ENCODE measurements around the gene TFG.

TFG gene

DNA sequence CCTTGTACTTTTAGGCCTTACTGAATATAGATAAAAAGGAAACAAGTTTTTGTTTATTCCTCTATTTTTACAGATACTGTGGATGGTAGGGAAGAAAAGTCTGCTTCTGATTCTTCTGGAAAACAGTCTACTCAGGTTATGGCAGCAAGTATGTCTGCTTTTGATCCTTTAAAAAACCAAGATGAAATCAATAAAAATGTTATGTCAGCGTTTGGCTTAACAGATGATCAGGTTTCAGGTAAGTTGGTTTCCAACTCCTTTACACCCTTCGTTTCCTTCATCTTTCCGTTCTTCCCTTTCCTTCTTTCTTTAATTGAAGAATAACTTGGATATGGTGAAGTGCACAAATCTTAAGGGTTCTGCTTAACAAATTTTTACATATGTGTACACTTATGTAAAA, 23.1 kb downstream of the TFG start:
- no peak for DNase-seq (ENCODE audit: low read depth)
- TF ChIP-seq, protein P1, sequence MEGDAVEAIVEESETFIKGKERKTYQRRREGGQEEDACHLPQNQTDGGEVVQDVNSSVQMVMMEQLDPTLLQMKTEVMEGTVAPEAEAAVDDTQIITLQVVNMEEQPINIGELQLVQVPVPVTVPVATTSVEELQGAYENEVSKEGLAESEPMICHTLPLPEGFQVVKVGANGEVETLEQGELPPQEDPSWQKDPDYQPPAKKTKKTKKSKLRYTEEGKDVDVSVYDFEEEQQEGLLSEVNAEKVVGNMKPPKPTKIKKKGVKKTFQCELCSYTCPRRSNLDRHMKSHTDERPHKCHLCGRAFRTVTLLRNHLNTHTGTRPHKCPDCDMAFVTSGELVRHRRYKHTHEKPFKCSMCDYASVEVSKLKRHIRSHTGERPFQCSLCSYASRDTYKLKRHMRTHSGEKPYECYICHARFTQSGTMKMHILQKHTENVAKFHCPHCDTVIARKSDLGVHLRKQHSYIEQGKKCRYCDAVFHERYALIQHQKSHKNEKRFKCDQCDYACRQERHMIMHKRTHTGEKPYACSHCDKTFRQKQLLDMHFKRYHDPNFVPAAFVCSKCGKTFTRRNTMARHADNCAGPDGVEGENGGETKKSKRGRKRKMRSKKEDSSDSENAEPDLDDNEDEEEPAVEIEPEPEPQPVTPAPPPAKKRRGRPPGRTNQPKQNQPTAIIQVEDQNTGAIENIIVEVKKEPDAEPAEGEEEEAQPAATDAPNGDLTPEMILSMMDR (IDR thresholded peaks at IDR 0.05; ENCODE audit: insufficient read depth, low read depth, low read length, missing control alignments): no peak
- no peak overlapping the region for H3K4me3 ChIP-seq (ENCODE audit: low read length)

DNA sequence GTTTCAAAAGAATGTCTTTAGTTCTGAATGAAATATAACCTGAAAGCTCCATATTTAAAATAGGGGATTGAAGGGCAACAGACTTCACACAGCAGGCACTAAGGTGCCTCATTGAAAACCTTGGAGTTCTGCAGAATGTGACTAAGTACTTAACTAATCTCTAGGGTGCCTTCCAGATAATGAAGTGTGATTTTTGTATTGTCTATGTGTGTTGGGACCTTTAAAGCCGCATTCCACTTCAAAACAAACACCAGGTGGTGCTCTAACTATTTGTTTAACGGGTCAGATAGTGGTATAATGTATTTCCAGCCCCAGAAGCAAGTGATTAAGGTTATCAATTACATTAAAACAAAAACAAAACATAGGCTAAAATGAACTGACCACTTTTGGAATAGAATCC, 28.0 kb downstream of the TFG start:
- TF ChIP-seq, protein P1 (IDR thresholded peaks at IDR 0.05; ENCODE audit: insufficient read depth, low read depth, low read length, missing control alignments): peak; percentile 50
- no peak overlapping the region for H3K4me3 ChIP-seq (ENCODE audit: low read length)
- peak; percentile 37 for DNase-seq (ENCODE audit: low read depth)

DNA sequence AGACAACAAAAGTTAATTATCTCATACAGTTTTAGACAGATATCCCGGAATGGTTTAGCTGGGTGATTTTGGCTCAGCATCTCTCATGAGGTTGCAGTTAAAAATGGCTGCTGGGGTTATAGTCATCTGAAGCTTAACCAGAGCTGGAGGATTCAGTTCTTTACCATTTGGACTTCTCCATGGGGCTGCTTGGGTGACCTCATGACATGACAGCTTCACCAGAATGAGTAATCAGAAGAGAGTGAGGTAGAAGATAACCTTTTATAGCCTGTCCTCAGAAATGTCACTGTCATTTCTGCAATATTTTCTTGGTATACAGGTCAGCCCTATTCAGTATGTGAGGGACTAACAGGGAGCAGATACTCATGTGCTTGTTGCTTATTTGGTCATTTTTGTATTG, 30.9 kb downstream of the TFG start:
- H3K4me3 ChIP-seq (ENCODE audit: low read length): no peak overlapping the region
- DNase-seq (ENCODE audit: low read depth): no peak
- TF ChIP-seq, protein P1 (IDR thresholded peaks at IDR 0.05; ENCODE audit: insufficient read depth, low read depth, low read length, missing control alignments): no peak

DNA sequence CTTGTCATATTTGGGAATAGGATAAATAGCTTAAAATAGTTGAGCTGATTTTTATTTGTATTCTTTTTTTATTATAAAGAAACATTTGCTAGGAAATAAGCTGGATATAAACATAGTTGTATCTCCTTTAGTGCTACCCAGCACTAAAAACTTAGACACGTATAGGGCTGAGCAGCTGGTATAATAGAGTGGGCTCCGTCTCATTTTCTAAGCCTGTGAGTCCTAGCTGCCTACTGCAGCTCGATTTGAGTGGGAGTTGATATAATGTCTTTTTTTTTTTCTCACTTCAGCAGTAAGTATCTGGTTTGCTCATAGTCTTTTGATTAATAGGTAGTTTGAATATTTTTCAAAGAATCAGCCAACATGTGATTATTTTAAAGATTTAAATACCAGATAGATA, 34.2 kb downstream of the TFG start:
- no peak for DNase-seq (ENCODE audit: low read depth)
- H3K4me3 ChIP-seq (ENCODE audit: low read length): no peak overlapping the region
- TF ChIP-seq, protein P1 (IDR thresholded peaks at IDR 0.05; ENCODE audit: insufficient read depth, low read depth, low read length, missing control alignments): no peak

DNA sequence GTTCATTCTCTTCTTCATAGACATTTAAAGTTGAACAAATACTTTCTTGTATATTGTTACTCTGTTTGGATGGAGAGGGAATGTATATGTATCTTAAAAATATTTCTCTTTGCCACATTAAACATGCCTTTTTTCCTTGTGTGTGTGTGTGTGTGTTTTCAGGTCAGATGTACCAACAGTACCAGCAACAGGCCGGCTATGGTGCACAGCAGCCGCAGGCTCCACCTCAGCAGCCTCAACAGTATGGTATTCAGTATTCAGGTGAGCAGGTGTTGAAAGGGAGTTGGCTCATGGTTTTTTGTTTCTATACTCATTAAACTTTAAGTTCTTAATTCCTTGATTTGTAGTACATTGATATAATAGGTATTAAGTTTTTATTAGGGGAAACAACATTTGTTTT, 35.4 kb downstream of the TFG start:
- TF ChIP-seq, protein P1 (IDR thresholded peaks at IDR 0.05; ENCODE audit: insufficient read depth, low read depth, low read length, missing control alignments): no peak
- H3K4me3 ChIP-seq (ENCODE audit: low read length): no peak overlapping the region
- DNase-seq (ENCODE audit: low read depth): no peak

DNA sequence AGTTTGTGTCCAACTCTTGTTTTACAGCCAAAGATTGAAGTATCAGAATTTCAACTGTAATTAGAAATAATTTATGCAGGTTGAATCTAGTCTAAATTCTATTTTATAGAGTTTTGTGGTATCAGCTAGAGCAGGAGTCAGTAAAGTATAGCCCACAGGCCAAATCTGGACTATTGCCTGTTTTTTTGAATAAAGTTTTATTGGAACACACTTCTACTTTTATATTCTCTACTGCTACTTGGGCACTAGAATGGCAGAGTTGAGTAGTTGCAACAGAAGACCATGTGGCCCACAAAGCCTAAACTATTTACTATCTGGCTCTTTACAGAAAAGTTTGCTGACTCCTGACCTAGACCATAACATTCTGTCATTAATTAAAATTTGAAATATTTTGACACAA, 36.3 kb downstream of the TFG start:
- DNase-seq (ENCODE audit: low read depth): no peak
- H3K4me3 ChIP-seq (ENCODE audit: low read length): no peak overlapping the region
- TF ChIP-seq, protein P1 (IDR thresholded peaks at IDR 0.05; ENCODE audit: insufficient read depth, low read depth, low read length, missing control alignments): no peak

DNA sequence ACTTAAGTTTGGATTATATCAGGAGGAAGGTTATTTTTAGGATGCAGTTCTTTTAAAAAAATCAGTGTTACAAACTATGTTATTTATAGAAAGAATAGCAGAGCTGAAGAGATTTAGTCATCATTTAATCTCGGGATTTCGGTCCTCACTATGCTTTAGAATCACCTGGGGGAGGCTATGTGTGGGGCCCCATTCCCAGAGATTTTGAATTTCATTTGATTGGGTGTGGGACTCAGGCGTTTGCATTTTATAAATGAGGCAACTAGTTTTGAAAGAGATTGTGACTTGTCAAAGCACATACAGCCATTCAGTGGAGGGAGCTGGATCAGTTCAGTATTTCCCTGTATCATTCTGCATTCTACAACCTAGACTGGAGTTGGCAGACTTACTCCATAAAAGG, 36.8 kb downstream of the TFG start:
- H3K4me3 ChIP-seq (ENCODE audit: low read length): no peak overlapping the region
- TF ChIP-seq, protein P1 (IDR thresholded peaks at IDR 0.05; ENCODE audit: insufficient read depth, low read depth, low read length, missing control alignments): no peak
- no peak for DNase-seq (ENCODE audit: low read depth)

Measured in epithelial cell of esophagus (primary cell).